ENCODE measurements around the gene KAT8. TPM values are rescaled to one million over a fixed set of nuclear protein-coding genes. Genes with fewer than 3 reads are reported as not detected.

Gene KAT8
- total and polyA plus RNA-seq, 2 of the 13 experiments (the other 11 are each of a cell fraction or from before 2014, with no cell fraction given): 79.0 to 84.2 TPM

DNA sequence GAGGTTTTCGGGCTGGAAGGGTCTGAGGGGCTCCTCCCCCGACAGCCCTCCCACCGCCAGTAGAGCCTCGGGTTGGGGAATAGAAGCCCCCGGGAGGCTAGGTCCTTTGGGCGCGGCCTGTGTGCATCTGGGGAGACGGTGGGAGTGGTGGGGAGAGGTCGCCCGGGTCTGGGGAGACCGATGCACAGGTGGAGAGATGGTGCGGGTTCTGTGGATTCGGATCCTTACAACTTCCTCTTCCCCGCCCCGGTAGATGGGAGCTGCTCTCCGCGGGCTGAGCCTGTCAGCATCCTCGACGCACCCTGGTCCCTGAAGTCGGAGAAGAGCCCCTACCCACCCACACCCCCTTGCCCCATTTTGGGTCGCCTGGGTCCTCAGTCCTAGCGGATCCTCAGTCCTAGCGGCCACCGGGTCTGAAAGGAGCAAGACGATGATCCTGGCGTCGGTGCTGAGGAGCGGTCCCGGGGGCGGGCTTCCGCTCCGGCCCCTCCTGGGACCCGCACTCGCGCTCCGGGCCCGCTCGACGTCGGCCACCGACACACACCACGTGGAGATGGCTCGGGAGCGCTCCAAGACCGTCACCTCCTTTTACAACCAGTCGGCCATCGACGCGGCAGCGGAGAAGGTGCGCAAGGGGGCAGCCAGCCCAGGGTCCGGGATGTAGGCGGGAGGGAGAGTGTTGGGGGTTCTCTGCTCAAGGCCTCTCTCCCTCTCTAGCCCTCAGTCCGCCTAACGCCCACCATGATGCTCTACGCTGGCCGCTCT, 8.5 kb upstream of the KAT8 start (continued):
- TF ChIP-seq, protein P1, sequence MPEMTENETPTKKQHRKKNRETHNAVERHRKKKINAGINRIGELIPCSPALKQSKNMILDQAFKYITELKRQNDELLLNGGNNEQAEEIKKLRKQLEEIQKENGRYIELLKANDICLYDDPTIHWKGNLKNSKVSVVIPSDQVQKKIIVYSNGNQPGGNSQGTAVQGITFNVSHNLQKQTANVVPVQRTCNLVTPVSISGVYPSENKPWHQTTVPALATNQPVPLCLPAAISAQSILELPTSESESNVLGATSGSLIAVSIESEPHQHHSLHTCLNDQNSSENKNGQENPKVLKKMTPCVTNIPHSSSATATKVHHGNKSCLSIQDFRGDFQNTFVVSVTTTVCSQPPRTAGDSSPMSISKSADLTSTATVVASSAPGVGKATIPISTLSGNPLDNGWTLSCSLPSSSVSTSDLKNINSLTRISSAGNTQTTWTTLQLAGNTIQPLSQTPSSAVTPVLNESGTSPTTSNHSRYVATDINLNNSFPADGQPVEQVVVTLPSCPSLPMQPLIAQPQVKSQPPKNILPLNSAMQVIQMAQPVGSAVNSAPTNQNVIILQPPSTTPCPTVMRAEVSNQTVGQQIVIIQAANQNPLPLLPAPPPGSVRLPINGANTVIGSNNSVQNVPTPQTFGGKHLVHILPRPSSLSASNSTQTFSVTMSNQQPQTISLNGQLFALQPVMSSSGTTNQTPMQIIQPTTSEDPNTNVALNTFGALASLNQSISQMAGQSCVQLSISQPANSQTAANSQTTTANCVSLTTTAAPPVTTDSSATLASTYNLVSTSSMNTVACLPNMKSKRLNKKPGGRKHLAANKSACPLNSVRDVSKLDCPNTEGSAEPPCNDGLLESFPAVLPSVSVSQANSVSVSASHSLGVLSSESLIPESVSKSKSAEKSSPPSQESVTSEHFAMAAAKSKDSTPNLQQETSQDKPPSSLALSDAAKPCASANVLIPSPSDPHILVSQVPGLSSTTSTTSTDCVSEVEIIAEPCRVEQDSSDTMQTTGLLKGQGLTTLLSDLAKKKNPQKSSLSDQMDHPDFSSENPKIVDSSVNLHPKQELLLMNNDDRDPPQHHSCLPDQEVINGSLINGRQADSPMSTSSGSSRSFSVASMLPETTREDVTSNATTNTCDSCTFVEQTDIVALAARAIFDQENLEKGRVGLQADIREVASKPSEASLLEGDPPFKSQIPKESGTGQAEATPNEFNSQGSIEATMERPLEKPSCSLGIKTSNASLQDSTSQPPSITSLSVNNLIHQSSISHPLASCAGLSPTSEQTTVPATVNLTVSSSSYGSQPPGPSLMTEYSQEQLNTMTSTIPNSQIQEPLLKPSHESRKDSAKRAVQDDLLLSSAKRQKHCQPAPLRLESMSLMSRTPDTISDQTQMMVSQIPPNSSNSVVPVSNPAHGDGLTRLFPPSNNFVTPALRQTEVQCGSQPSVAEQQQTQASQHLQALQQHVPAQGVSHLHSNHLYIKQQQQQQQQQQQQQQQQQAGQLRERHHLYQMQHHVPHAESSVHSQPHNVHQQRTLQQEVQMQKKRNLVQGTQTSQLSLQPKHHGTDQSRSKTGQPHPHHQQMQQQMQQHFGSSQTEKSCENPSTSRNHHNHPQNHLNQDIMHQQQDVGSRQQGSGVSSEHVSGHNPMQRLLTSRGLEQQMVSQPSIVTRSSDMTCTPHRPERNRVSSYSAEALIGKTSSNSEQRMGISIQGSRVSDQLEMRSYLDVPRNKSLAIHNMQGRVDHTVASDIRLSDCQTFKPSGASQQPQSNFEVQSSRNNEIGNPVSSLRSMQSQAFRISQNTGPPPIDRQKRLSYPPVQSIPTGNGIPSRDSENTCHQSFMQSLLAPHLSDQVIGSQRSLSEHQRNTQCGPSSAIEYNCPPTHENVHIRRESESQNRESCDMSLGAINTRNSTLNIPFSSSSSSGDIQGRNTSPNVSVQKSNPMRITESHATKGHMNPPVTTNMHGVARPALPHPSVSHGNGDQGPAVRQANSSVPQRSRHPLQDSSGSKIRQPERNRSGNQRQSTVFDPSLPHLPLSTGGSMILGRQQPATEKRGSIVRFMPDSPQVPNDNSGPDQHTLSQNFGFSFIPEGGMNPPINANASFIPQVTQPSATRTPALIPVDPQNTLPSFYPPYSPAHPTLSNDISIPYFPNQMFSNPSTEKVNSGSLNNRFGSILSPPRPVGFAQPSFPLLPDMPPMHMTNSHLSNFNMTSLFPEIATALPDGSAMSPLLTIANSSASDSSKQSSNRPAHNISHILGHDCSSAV (CRISPR knock-in tag; IDR thresholded peaks at IDR 0.05; ENCODE audit: borderline replicate concordance): no peak
- no peak for TF ChIP-seq ADNP (CRISPR knock-in tag; IDR thresholded peaks at IDR 0.05)
- no peak for TF ChIP-seq ZNF816 (CRISPR knock-in tag; IDR thresholded peaks at IDR 0.05; ENCODE audit: borderline replicate concordance)
- no peak for TF ChIP-seq ZNF746 (CRISPR knock-in tag; IDR thresholded peaks at IDR 0.05)
- TF ChIP-seq, protein P2, sequence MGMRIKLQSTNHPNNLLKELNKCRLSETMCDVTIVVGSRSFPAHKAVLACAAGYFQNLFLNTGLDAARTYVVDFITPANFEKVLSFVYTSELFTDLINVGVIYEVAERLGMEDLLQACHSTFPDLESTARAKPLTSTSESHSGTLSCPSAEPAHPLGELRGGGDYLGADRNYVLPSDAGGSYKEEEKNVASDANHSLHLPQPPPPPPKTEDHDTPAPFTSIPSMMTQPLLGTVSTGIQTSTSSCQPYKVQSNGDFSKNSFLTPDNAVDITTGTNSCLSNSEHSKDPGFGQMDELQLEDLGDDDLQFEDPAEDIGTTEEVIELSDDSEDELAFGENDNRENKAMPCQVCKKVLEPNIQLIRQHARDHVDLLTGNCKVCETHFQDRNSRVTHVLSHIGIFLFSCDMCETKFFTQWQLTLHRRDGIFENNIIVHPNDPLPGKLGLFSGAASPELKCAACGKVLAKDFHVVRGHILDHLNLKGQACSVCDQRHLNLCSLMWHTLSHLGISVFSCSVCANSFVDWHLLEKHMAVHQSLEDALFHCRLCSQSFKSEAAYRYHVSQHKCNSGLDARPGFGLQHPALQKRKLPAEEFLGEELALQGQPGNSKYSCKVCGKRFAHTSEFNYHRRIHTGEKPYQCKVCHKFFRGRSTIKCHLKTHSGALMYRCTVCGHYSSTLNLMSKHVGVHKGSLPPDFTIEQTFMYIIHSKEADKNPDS (CRISPR knock-in tag; IDR thresholded peaks at IDR 0.05): 0 out of 2 replicates have a peak, but pooled peaks have one; percentile 16
- TF ChIP-seq, protein P3, sequence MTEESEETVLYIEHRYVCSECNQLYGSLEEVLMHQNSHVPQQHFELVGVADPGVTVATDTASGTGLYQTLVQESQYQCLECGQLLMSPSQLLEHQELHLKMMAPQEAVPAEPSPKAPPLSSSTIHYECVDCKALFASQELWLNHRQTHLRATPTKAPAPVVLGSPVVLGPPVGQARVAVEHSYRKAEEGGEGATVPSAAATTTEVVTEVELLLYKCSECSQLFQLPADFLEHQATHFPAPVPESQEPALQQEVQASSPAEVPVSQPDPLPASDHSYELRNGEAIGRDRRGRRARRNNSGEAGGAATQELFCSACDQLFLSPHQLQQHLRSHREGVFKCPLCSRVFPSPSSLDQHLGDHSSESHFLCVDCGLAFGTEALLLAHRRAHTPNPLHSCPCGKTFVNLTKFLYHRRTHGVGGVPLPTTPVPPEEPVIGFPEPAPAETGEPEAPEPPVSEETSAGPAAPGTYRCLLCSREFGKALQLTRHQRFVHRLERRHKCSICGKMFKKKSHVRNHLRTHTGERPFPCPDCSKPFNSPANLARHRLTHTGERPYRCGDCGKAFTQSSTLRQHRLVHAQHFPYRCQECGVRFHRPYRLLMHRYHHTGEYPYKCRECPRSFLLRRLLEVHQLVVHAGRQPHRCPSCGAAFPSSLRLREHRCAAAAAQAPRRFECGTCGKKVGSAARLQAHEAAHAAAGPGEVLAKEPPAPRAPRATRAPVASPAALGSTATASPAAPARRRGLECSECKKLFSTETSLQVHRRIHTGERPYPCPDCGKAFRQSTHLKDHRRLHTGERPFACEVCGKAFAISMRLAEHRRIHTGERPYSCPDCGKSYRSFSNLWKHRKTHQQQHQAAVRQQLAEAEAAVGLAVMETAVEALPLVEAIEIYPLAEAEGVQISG (CRISPR knock-in tag; IDR thresholded peaks at IDR 0.05): no peak
- TF ChIP-seq SNRNP70 (IDR thresholded peaks at IDR 0.05; ENCODE audit: low read depth, low read length): no peak
- TF ChIP-seq MAFF (IDR thresholded peaks at IDR 0.05; ENCODE audit: low read depth, low read length): no peak
- TF ChIP-seq SRSF1 (optimal IDR thresholded peaks at IDR 0.05; ENCODE audit: low read depth, low read length): peak; percentile 4
- TF ChIP-seq U2AF2 (IDR thresholded peaks at IDR 0.05; ENCODE audit: low read depth, low read length): no peak
- no peak for TF ChIP-seq NR2C2 (CRISPR knock-in tag; IDR thresholded peaks at IDR 0.05; ENCODE audit: borderline replicate concordance)
- TF ChIP-seq ZBTB38 (CRISPR knock-in tag; IDR thresholded peaks at IDR 0.05): peak; percentile 97
- TF ChIP-seq RAD51 (IDR thresholded peaks at IDR 0.05; ENCODE audit: borderline replicate concordance): no peak
- no peak for TF ChIP-seq SMYD3 (CRISPR knock-in tag; IDR thresholded peaks at IDR 0.05)
- TF ChIP-seq ZSCAN21 (CRISPR knock-in tag; IDR thresholded peaks at IDR 0.05; ENCODE audit: borderline replicate concordance): 0 out of 2 replicates have a peak, but pooled peaks have one; percentile 2
- no peak for TF ChIP-seq ZMYM3 (CRISPR knock-in tag; IDR thresholded peaks at IDR 0.05)

All from HepG2 (cell line).